Fibroblast of lung (primary cell): ENCODE measurements around the gene CELSR3. TPM values are rescaled to one million over a fixed set of nuclear protein-coding genes. Genes with fewer than 3 reads are reported as not detected.

Source experiments
- DNase-seq, 2 donors: peaks; one replicate each; pipeline versions ENCODE4 v3.0.0 to v3.0.0-alpha.2; 2010; ENCODE audit warnings: low read depth in 2 of 2
- H2AFZ ChIP-seq: 2 replicates; pipeline ENCODE4 v1.5.1; 2012; ENCODE audit warnings: low read length, control low read depth, inconsistent platforms
- H3K27ac ChIP-seq: 2 replicates; pipeline ENCODE4 v1.5.1; 2011; ENCODE audit warnings: low read length, control low read depth; ENCODE audit not compliant: insufficient read depth
- H3K27me3 ChIP-seq: 2 replicates; pipeline ENCODE4 v1.5.1; 2011; ENCODE audit warnings: mild to moderate bottlenecking, low read length; ENCODE audit not compliant: control insufficient read depth, insufficient read depth
- H3K36me3 ChIP-seq: 2 replicates; pipeline ENCODE4 v1.5.1; 2011; ENCODE audit warnings: low read length; ENCODE audit not compliant: control insufficient read depth, insufficient read depth
- H3K4me1 ChIP-seq: 2 replicates; pipeline ENCODE4 v1.5.1; 2011; ENCODE audit warnings: low read length; ENCODE audit not compliant: control insufficient read depth, insufficient read depth; ENCODE audit errors: extremely low read depth
- H3K4me2 ChIP-seq: 2 replicates; pipeline ENCODE4 v1.5.1; 2011; ENCODE audit warnings: low read length, control low read depth; ENCODE audit not compliant: insufficient read depth; ENCODE audit errors: extremely low read depth
- H3K4me3 ChIP-seq, 4 experiments: fragments of 200-600 bp in 1 of 4; sonication (generic) in 1 of 4; replicated peaks in 1 of 4; 2 replicates each; pipeline ENCODE4 v1.5.1; 2011 to 2016; ENCODE audit warnings: low read length in 4 of 4, low read depth in 3 of 4, mild to moderate bottlenecking in 3 of 4, control low read depth in 2 of 4, inconsistent platforms in 1 of 4, mixed read lengths in 1 of 4; ENCODE audit not compliant: insufficient read depth in 1 of 4; ENCODE audit errors: control extremely low read depth in 1 of 4
- H3K79me2 ChIP-seq: 2 replicates; pipeline ENCODE4 v1.5.1; 2012; ENCODE audit warnings: mild to moderate bottlenecking, low read length, inconsistent platforms; ENCODE audit not compliant: control insufficient read depth, insufficient read depth
- H3K9ac ChIP-seq: 2 replicates; pipeline ENCODE4 v1.5.1; 2011; ENCODE audit warnings: mild to moderate bottlenecking, low read length, control low read depth; ENCODE audit not compliant: insufficient read depth
- H3K9me3 ChIP-seq: 2 replicates; pipeline ENCODE4 v1.5.1; 2012; ENCODE audit warnings: low read depth, low read length; ENCODE audit not compliant: control insufficient read depth, insufficient read depth
- H4K20me1 ChIP-seq: 2 replicates; pipeline ENCODE4 v1.5.1; 2011; ENCODE audit warnings: low read length; ENCODE audit not compliant: control insufficient read depth, insufficient read depth; ENCODE audit errors: extremely low read depth
- CTCF ChIP-seq, 2 donors: IDR thresholded peaks in 1 of 2; conservative IDR thresholded peaks in 1 of 2; 1 replicate in 1 of 2; 2 replicates in 1 of 2; pipeline ENCODE4 v1.5.1; 2011 to 2012; ENCODE audit warnings: low read length in 2 of 2, control low read depth in 1 of 2, inconsistent platforms in 1 of 2, low read depth in 1 of 2, mild to moderate bottlenecking in 1 of 2
- EZH2 ChIP-seq: IDR thresholded peaks from 2 replicates; pipeline ENCODE4 v1.5.1; 2012; ENCODE audit warnings: low read length, control low read depth, mild to moderate bottlenecking; ENCODE audit errors: missing control alignments
- polyA plus RNA-seq, 2 donors: library from polyadenylated mRNA; depleted of rRNA in 1 of 2; stranded (reverse) in 1 of 2; unstranded in 1 of 2; fragments of >200 nt; gene quantifications; 2 replicates each; pipeline ENCODE4 v1.2.1, GENCODE V29; 2011 to 2012; ENCODE audit warnings: missing spikeins in 1 of 2
- total RNA-seq: library from RNA; depleted of rRNA; stranded (reverse); fragments of >200 nt; gene quantifications from 2 replicates; pipeline ENCODE4 v1.2.1, GENCODE V29; 2014

Gene CELSR3
- total and polyA plus RNA-seq, 2 donors (not counting 1 experiment from before 2014, with no cell fraction given), result 0.44 to 2.1 TPM

GRCh38 chr3:48592519-48593087 is 70.1 kb downstream of the CELSR3 start:
- TF ChIP-seq EZH2 (no peak), CTCF (conservative IDR thresholded peaks at IDR 0.05 in 1 of 2, IDR thresholded peaks at IDR 0.05 in 1 of 2; ENCODE audit: low read depth in 1 of 2, low read length in 2 of 2) (no peak)
- peaks cover 25% of the 10 kb centered on the region for H3K4me1 ChIP-seq
- H3K9me3 ChIP-seq, result no peaks in the 10 kb centered on the region
- no peaks in the 10 kb centered on the region for H3K79me2 ChIP-seq
- no peak overlapping the region for H3K4me2 ChIP-seq
- no peak overlapping the region for H2AFZ ChIP-seq
- DNase-seq, result no peak
- H3K27ac ChIP-seq, result no peak overlapping the region
- no peaks in the 10 kb centered on the region for H4K20me1 ChIP-seq
- peaks cover 8% of the 10 kb centered on the region for H3K36me3 ChIP-seq
- no peak overlapping the region for H3K9ac ChIP-seq
- no peak overlapping the region for H3K4me3 ChIP-seq
- no peaks in the 10 kb centered on the region for H3K27me3 ChIP-seq

GRCh38 chr3:48591886-48592518 is 70.7 kb downstream of the CELSR3 start:
- H3K4me3 ChIP-seq, result no peak overlapping the region
- H3K4me1 ChIP-seq, result peaks cover 20% of the 10 kb centered on the region
- no peak overlapping the region for H3K4me2 ChIP-seq
- no peak overlapping the region for H3K27ac ChIP-seq
- TF ChIP-seq EZH2, result no peak
- no peak for TF ChIP-seq CTCF (conservative IDR thresholded peaks at IDR 0.05 in 1 of 2, IDR thresholded peaks at IDR 0.05 in 1 of 2; ENCODE audit: low read depth in 1 of 2, low read length in 2 of 2)
- DNase-seq, result no peak
- no peaks in the 10 kb centered on the region for H3K27me3 ChIP-seq
- no peak overlapping the region for H3K9ac ChIP-seq
- no peaks in the 10 kb centered on the region for H3K9me3 ChIP-seq
- H3K36me3 ChIP-seq, result peaks cover 7% of the 10 kb centered on the region
- H3K79me2 ChIP-seq, result no peaks in the 10 kb centered on the region
- H4K20me1 ChIP-seq, result no peaks in the 10 kb centered on the region
- no peak overlapping the region for H2AFZ ChIP-seq

GRCh38 chr3:48591436-48591835 is 71.2 kb downstream of the CELSR3 start:
- Histone ChIP-seq H3K4me3 (no peak overlapping the region), H3K4me1 (peaks cover 19% of the 10 kb centered on the region), H4K20me1 (no peaks in the 10 kb centered on the region), H3K79me2 (no peaks in the 10 kb centered on the region), H3K9me3 (no peaks in the 10 kb centered on the region), H2AFZ (no peak overlapping the region), H3K27me3 (no peaks in the 10 kb centered on the region), H3K27ac (no peak overlapping the region), H3K36me3 (peaks cover 7% of the 10 kb centered on the region), H3K4me2 (no peak overlapping the region), H3K9ac (no peak overlapping the region)
- no peak for TF ChIP-seq CTCF (conservative IDR thresholded peaks at IDR 0.05 in 1 of 2, IDR thresholded peaks at IDR 0.05 in 1 of 2; ENCODE audit: low read depth in 1 of 2, low read length in 2 of 2)
- no peak for TF ChIP-seq EZH2
- no peak for DNase-seq
